ENCODE measurements around the gene RELN.

RELN gene

GRCh38 chr7:103937680-103938079 is 51.8 kb downstream of the RELN start:
- no peak for TF ChIP-seq CTCF (IDR thresholded peaks at IDR 0.05; ENCODE audit: low read depth, low read length, missing control alignments)

GRCh38 chr7:103936558-103936957 is 52.9 kb downstream of the RELN start:
- in situ Hi-C loops (cut with HindIII; ENCODE audit: low pct_ligation_motif_present, low sequenced_read_pairs), result no loop called here

More at GRCh38 chr7:103937680-103938079, 51.8 kb downstream of the RELN start:
- Histone ChIP-seq H3K27me3 (replicated peaks) (no peaks in the 10 kb centered on the region), H3K36me3 (replicated peaks) (no peaks in the 10 kb centered on the region), H3K27ac (no peak overlapping the region), H3K4me3 (ENCODE audit: low read depth, low read length) (no peak overlapping the region)
- no peak for DNase-seq
- in situ Hi-C loops (cut with HindIII; ENCODE audit: low pct_ligation_motif_present, low sequenced_read_pairs), result no loop called here

GRCh38 chr7:103934508-103934907 is 55.0 kb downstream of the RELN start:
- in situ Hi-C loops (cut with HindIII; ENCODE audit: low pct_ligation_motif_present, low sequenced_read_pairs), result no loop called here
- no peak for TF ChIP-seq CTCF (IDR thresholded peaks at IDR 0.05; ENCODE audit: low read depth, low read length, missing control alignments)
- no peak for DNase-seq
- H3K4me3 ChIP-seq (ENCODE audit: low read depth, low read length), result no peak overlapping the region
- no peak overlapping the region for H3K27ac ChIP-seq
- no peaks in the 10 kb centered on the region for H3K27me3 ChIP-seq (replicated peaks)
- H3K36me3 ChIP-seq (replicated peaks), result no peaks in the 10 kb centered on the region

More at GRCh38 chr7:103936558-103936957, 52.9 kb downstream of the RELN start:
- Histone ChIP-seq H3K27me3 (replicated peaks) (no peaks in the 10 kb centered on the region), H3K36me3 (replicated peaks) (no peaks in the 10 kb centered on the region), H3K4me3 (ENCODE audit: low read depth, low read length) (no peak overlapping the region), H3K27ac (no peak overlapping the region)
- no peak for TF ChIP-seq CTCF (IDR thresholded peaks at IDR 0.05; ENCODE audit: low read depth, low read length, missing control alignments)
- no peak for DNase-seq

GRCh38 chr7:103932389-103932788 is 57.1 kb downstream of the RELN start:
- Histone ChIP-seq H3K27me3 (replicated peaks) (no peaks in the 10 kb centered on the region), H3K36me3 (replicated peaks) (no peaks in the 10 kb centered on the region), H3K27ac (no peak overlapping the region), H3K4me3 (ENCODE audit: low read depth, low read length) (no peak overlapping the region)
- TF ChIP-seq CTCF (IDR thresholded peaks at IDR 0.05; ENCODE audit: low read depth, low read length, missing control alignments), result no peak
- in situ Hi-C loops (cut with HindIII; ENCODE audit: low pct_ligation_motif_present, low sequenced_read_pairs), result no loop called here
- DNase-seq, result no peak

- Histone ChIP-seq H3K4me3 (ENCODE audit: low read depth, low read length) (no peak overlapping the region), H3K27ac (no peak overlapping the region), H3K27me3 (replicated peaks) (no peaks in the 10 kb centered on the region), H3K36me3 (replicated peaks) (no peaks in the 10 kb centered on the region)
- DNase-seq, result no peak
- in situ Hi-C loops (cut with HindIII; ENCODE audit: low pct_ligation_motif_present, low sequenced_read_pairs), result no loop called here
- no peak for TF ChIP-seq CTCF (IDR thresholded peaks at IDR 0.05; ENCODE audit: low read depth, low read length, missing control alignments)
These were observed 59.6 kb downstream of the RELN start for GRCh38 chr7:103929901-103930311.

GRCh38 chr7:103928581-103928980 is 60.9 kb downstream of the RELN start:
- no peak overlapping the region for H3K27ac ChIP-seq
- H3K4me3 ChIP-seq (ENCODE audit: low read depth, low read length), result no peak overlapping the region

More at GRCh38 chr7:103928581-103928980, 60.9 kb downstream of the RELN start:
- no peak for DNase-seq
- no peaks in the 10 kb centered on the region for H3K36me3 ChIP-seq (replicated peaks)
- no peaks in the 10 kb centered on the region for H3K27me3 ChIP-seq (replicated peaks)
- no peak for TF ChIP-seq CTCF (IDR thresholded peaks at IDR 0.05; ENCODE audit: low read depth, low read length, missing control alignments)
- in situ Hi-C loops (cut with HindIII; ENCODE audit: low pct_ligation_motif_present, low sequenced_read_pairs), result no loop called here
